K562 (cell line): ENCODE measurements around the gene NDOR1. TPM values are rescaled to one million over a fixed set of nuclear protein-coding genes. Genes with fewer than 3 reads are reported as not detected.

ENCODE experiments used
- ATF1 ChIP-seq, 2 experiments: fragments of 450-650 bp in 1 of 2; IDR thresholded peaks; 2 replicates each; pipeline ENCODE4 v1.6.1; 2016; ENCODE audit warnings: missing compliant biosample characterization in 1 of 2, missing genetic modification characterization in 1 of 2
- ATF7 ChIP-seq: fragments of 450-650 bp; IDR thresholded peaks from 2 replicates; pipeline ENCODE4 v1.7.1; 2014; ENCODE audit warnings: mild to moderate bottlenecking, moderate library complexity
- BCL6 ChIP-seq: fragments of 250-450 bp; sonication (Bioruptor Pico); IDR thresholded peaks from 2 replicates; pipeline ENCODE4 v1.4.0; 2020
- BCOR ChIP-seq: fragments of 450-650 bp; IDR thresholded peaks from 2 replicates; pipeline ENCODE4 v1.6.1; 2016
- CCAR2 ChIP-seq: fragments of 200-400 bp; formaldehyde crosslinking; IDR thresholded peaks from 2 replicates; pipeline ENCODE4 v1.6.1; 2017; ENCODE audit warnings: mild to moderate bottlenecking, low read depth, low read length
- CCNT2 ChIP-seq: IDR thresholded peaks from 2 replicates; pipeline ENCODE4 v1.6.1; 2011; ENCODE audit warnings: borderline replicate concordance, low read depth, mild to moderate bottlenecking, moderate library complexity, mixed read lengths, low read length; ENCODE audit not compliant: insufficient read length; ENCODE audit errors: extremely low read depth
- CSDE1 ChIP-seq, 2 experiments: fragments of 450-650 bp; IDR thresholded peaks; 2 replicates each; pipeline ENCODE4 v1.6.1; 2016; ENCODE audit warnings: mild to moderate bottlenecking in 1 of 2
- ESRRA ChIP-seq: fragments of 450-650 bp; IDR thresholded peaks from 2 replicates; pipeline ENCODE4 v1.6.1; 2014; ENCODE audit warnings: low read depth, mild to moderate bottlenecking, moderate library complexity, borderline replicate concordance
- EWSR1 ChIP-seq: fragments of 450-650 bp; IDR thresholded peaks from 2 replicates; pipeline ENCODE4 v1.6.1; 2018; ENCODE audit warnings: borderline replicate concordance, mild to moderate bottlenecking, low read depth, moderate library complexity; ENCODE audit not compliant: partially characterized antibody
- FOXK2 ChIP-seq, 2 experiments: fragments of 450-650 bp; IDR thresholded peaks in 1 of 2; conservative IDR thresholded peaks in 1 of 2; 2 replicates each; pipeline ENCODE4 v1.6.1; 2016; ENCODE audit warnings: low read depth in 2 of 2, mild to moderate bottlenecking in 1 of 2
- FOXP1 ChIP-seq: sonication (generic); formaldehyde crosslinking; IDR thresholded peaks from 2 replicates; pipeline ENCODE4 v1.8.0; 2022; ENCODE audit warnings: mild to moderate bottlenecking, missing genetic modification reagents
- GABPB2 ChIP-seq: fragments of 250-450 bp; sonication (Bioruptor Pico); conservative IDR thresholded peaks from 2 replicates; pipeline ENCODE4 v1.5.1; 2021; ENCODE audit warnings: mild to moderate bottlenecking
- SOX6 ChIP-seq: fragments of 450-650 bp; IDR thresholded peaks from 2 replicates; pipeline ENCODE4 v1.6.1; 2014; ENCODE audit warnings: mild to moderate bottlenecking
- TBL1XR1 ChIP-seq, 2 experiments: IDR thresholded peaks; 2 replicates each; pipeline ENCODE4 v1.6.1; 2012; ENCODE audit warnings: improper control_type of control experiment in 2 of 2, low read length in 2 of 2, mild to moderate bottlenecking in 1 of 2
- TEAD4 ChIP-seq, 2 experiments: sonication (generic) in 1 of 2; formaldehyde crosslinking in 1 of 2; IDR thresholded peaks; 2 replicates each; pipeline versions ENCODE4 v1.6.1 to v1.8.0; 2012 to 2022; ENCODE audit warnings: borderline replicate concordance in 1 of 2, inconsistent platforms in 1 of 2, low read length in 1 of 2, mild to moderate bottlenecking in 1 of 2, missing genetic modification reagents in 1 of 2
- ZBTB17 ChIP-seq: fragments of 450-650 bp; formaldehyde crosslinking; IDR thresholded peaks from 2 replicates; pipeline ENCODE4 v1.4.0; 2020; ENCODE audit warnings: mild to moderate bottlenecking
- ZBTB7A ChIP-seq: IDR thresholded peaks from 2 replicates; pipeline ENCODE4 v1.6.1; 2011; ENCODE audit warnings: low read depth, mild to moderate bottlenecking, low read length, moderate library complexity, borderline replicate concordance; ENCODE audit not compliant: control insufficient read depth
- polyA plus RNA-seq, 8 experiments: library from polyadenylated mRNA; depleted of rRNA in 4 of 8; stranded (reverse) in 5 of 8; unstranded in 3 of 8; fragments of >200 nt; fragmentation: Nextera tagmentation in 2 of 8; fragmentation: Illumina TruSeq in 1 of 8; extraction: Ambion mirVana in 2 of 8; extraction: Trizol in 1 of 8; gene quantifications; 2 replicates each; pipeline versions ENCODE4 v1.2.1 to v1.2.3, GENCODE V29; 2011 to 2014; ENCODE audit warnings: inconsistent platforms in 1 of 8, missing spikeins in 1 of 8
- total RNA-seq, 7 experiments: library from RNA; depleted of rRNA in 6 of 7; stranded (reverse); fragments of >200 nt in 6 of 7; fragmentation: Illumina TruSeq in 2 of 7; extraction: Trizol in 2 of 7; gene quantifications; 2 replicates each; pipeline versions ENCODE4 v1.2.1 to v1.2.3, GENCODE V29; 2011 to 2021; ENCODE audit warnings: low replicate concordance in 1 of 7
- TF ChIP-seq, protein P1 (sequence below), 2 experiments: IDR thresholded peaks; 2 replicates each; pipeline ENCODE4 v1.6.1; 2011; ENCODE audit warnings: borderline replicate concordance in 1 of 2, control low read depth in 1 of 2, low read depth in 1 of 2, low read length in 1 of 2, mild to moderate bottlenecking in 1 of 2, mixed read lengths in 1 of 2, moderate library complexity in 1 of 2; ENCODE audit not compliant: insufficient read depth in 1 of 2, insufficient read length in 1 of 2, poor library complexity in 1 of 2, severe bottlenecking in 1 of 2; ENCODE audit errors: extremely low read depth in 1 of 2
- TF ChIP-seq, protein P2 (sequence below): fragments of 450-650 bp; formaldehyde crosslinking; IDR thresholded peaks from 2 replicates; pipeline ENCODE4 v1.4.0; 2020; ENCODE audit warnings: mild to moderate bottlenecking, moderate library complexity
- TF ChIP-seq, protein P3 (sequence below), 3 experiments: IDR thresholded peaks in 2 of 3; conservative IDR thresholded peaks in 1 of 3; 2 replicates each; pipeline ENCODE4 v1.5.1; 2011 to 2012; ENCODE audit warnings: low read length in 3 of 3, mild to moderate bottlenecking in 3 of 3, control low read depth in 2 of 3, improper control_type of control experiment in 1 of 3, inconsistent platforms in 1 of 3, low read depth in 1 of 3, mixed read lengths in 1 of 3, moderate library complexity in 1 of 3; ENCODE audit not compliant: insufficient read depth in 2 of 3
- TF ChIP-seq, protein P4 (sequence below): fragments of 450-650 bp; IDR thresholded peaks from 2 replicates; pipeline ENCODE4 v1.6.1; 2016; ENCODE audit warnings: low read depth, mild to moderate bottlenecking, moderate library complexity

The NDOR1 gene
- total and polyA plus RNA-seq, 9 of the 15 experiments (the other 6 are each of a cell fraction or from before 2014, with no cell fraction given) = 0.06 to 36.9 (median 6.9) TPM

DNA sequence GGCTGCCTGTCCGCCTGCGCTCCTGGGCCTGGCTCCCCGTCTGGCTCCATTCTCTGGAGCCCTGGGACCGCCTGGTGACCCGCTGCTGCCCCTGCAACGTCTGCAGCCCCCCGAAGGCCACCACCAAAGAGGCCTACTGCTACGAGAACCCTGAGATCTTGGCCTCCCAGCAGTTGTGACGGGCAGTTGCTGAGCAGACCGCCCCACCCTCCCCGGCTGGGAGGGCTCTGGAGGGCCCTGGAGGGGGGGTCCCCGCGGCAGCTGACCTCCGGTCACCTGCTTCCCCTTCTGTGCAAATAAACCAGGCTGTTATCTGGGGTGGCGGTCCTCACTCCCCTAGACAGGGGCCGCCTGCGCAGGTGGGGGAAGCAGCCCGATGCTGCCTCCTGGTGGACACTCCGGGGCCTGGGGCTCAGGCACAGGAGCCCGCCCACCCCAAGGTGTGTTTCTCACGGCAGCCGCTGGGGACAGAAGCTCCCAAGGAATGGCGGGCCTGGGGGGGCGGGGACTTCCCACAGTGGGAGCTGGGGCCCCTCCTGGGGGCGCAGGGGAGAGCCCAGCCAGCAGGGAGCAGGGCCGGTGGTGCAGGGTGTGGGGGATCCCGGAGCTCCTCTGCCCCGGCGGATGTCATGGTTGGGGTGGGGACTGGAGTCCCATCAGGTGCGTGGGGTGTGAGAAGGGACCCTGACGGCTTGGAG lies 30.9 kb downstream of the NDOR1 start (continued):
- TF ChIP-seq BCOR (no peak), SOX6 (peak; percentile 81), BCL6 (no peak), FOXK2 (conservative IDR thresholded peaks at IDR 0.05 in 1 of 2, IDR thresholded peaks at IDR 0.05 in 1 of 2; ENCODE audit: low read depth in 2 of 2) (peak in 1 of 2 experiments; percentile 37; a peak in 2 of 4 replicates), EWSR1 (no peak), ZBTB17 (0 out of 2 replicates have a peak, but pooled peaks have one; percentile 13), GABPB2 (CRISPR knock-in tag) (no peak), CCNT2 (peak; percentile 80), ATF1 (CRISPR knock-in tag; IDR thresholded peaks at IDR 0.05) (no peak), ATF1 (tag; IDR thresholded peaks at IDR 0.05) (peak; percentile 72), ZBTB7A (peak; percentile 97), TEAD4 (IDR thresholded peaks at IDR 0.05; ENCODE audit: low read length) (peak; percentile 68), TEAD4 (CRISPR knock-in tag; IDR thresholded peaks at IDR 0.05; ENCODE audit: borderline replicate concordance) (no peak), ATF7 (peak; percentile 82; the same call in 1 of the 2 replicates), CSDE1 (IDR thresholded peaks at IDR 0.05) (no peak), ESRRA (peak; percentile 67; the same call in 1 of the 2 replicates), CCAR2 (no peak), TBL1XR1 (IDR thresholded peaks at IDR 0.05; ENCODE audit: low read length in 2 of 2) (peak in 1 of 2 experiments; percentile 77; a peak in 2 of 4 replicates), FOXP1 (peak; percentile 88; the same call in 1 of the 2 replicates)
- TF ChIP-seq, protein P1, sequence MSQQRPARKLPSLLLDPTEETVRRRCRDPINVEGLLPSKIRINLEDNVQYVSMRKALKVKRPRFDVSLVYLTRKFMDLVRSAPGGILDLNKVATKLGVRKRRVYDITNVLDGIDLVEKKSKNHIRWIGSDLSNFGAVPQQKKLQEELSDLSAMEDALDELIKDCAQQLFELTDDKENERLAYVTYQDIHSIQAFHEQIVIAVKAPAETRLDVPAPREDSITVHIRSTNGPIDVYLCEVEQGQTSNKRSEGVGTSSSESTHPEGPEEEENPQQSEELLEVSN (IDR thresholded peaks at IDR 0.05; ENCODE audit: borderline replicate concordance in 1 of 2, extremely low read depth in 1 of 2, insufficient read depth in 1 of 2, insufficient read length in 1 of 2, low read depth in 1 of 2, low read length in 1 of 2, poor library complexity in 1 of 2, severe bottlenecking in 1 of 2) = no peak
- TF ChIP-seq, protein P2, sequence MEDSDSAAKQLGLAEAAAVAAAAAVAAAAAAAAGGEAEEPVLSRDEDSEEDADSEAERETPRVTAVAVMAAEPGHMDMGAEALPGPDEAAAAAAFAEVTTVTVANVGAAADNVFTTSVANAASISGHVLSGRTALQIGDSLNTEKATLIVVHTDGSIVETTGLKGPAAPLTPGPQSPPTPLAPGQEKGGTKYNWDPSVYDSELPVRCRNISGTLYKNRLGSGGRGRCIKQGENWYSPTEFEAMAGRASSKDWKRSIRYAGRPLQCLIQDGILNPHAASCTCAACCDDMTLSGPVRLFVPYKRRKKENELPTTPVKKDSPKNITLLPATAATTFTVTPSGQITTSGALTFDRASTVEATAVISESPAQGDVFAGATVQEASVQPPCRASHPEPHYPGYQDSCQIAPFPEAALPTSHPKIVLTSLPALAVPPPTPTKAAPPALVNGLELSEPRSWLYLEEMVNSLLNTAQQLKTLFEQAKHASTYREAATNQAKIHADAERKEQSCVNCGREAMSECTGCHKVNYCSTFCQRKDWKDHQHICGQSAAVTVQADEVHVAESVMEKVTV = peak; percentile 93
- TF ChIP-seq, protein P3, sequence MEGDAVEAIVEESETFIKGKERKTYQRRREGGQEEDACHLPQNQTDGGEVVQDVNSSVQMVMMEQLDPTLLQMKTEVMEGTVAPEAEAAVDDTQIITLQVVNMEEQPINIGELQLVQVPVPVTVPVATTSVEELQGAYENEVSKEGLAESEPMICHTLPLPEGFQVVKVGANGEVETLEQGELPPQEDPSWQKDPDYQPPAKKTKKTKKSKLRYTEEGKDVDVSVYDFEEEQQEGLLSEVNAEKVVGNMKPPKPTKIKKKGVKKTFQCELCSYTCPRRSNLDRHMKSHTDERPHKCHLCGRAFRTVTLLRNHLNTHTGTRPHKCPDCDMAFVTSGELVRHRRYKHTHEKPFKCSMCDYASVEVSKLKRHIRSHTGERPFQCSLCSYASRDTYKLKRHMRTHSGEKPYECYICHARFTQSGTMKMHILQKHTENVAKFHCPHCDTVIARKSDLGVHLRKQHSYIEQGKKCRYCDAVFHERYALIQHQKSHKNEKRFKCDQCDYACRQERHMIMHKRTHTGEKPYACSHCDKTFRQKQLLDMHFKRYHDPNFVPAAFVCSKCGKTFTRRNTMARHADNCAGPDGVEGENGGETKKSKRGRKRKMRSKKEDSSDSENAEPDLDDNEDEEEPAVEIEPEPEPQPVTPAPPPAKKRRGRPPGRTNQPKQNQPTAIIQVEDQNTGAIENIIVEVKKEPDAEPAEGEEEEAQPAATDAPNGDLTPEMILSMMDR (IDR thresholded peaks at IDR 0.05 in 2 of 3, conservative IDR thresholded peaks at IDR 0.05 in 1 of 3; ENCODE audit: insufficient read depth in 2 of 3, low read depth in 1 of 3, low read length in 3 of 3) = peak; percentile 99 to 100 (median 99)
- TF ChIP-seq, protein P4, sequence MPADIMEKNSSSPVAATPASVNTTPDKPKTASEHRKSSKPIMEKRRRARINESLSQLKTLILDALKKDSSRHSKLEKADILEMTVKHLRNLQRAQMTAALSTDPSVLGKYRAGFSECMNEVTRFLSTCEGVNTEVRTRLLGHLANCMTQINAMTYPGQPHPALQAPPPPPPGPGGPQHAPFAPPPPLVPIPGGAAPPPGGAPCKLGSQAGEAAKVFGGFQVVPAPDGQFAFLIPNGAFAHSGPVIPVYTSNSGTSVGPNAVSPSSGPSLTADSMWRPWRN = 0 out of 2 replicates have a peak, but pooled peaks have one; percentile 60
